Astrocyte (in vitro differentiated cells and primary cell): Measurements from ENCODE around the gene POGLUT3. TPM values are rescaled to one million over a fixed set of nuclear protein-coding genes. Genes with fewer than 3 reads are reported as not detected.

ENCODE experiments used
- DNase-seq: peaks from one replicate; pipeline ENCODE4 v3.0.0-alpha.2; 2010; ENCODE audit warnings: low read depth
- FAIRE-seq: peaks from 2 replicates; lab custom pipeline; 2011; peaks lifted over from hg19 to GRCh38; lab: Jason Lieb, UNC
- H2AFZ ChIP-seq: 2 replicates; pipeline ENCODE4 v1.6.0; 2012; ENCODE audit warnings: low read depth, low read length, inconsistent platforms
- H3K27ac ChIP-seq: 2 replicates; pipeline ENCODE4 v1.5.1; 2011; ENCODE audit warnings: low read depth, low read length, inconsistent platforms
- H3K27me3 ChIP-seq: 2 replicates; pipeline ENCODE4 v1.6.0; 2011; ENCODE audit warnings: low read length, inconsistent platforms; ENCODE audit not compliant: insufficient read depth
- H3K36me3 ChIP-seq: 2 replicates; pipeline ENCODE4 v1.5.1; 2011; ENCODE audit warnings: low read length, inconsistent platforms; ENCODE audit not compliant: insufficient read depth
- H3K4me1 ChIP-seq: 2 replicates; pipeline ENCODE4 v1.5.1; 2011; ENCODE audit warnings: low read length, inconsistent platforms; ENCODE audit not compliant: insufficient read depth
- H3K4me2 ChIP-seq: 2 replicates; pipeline ENCODE4 v1.6.0; 2012; ENCODE audit warnings: low read length, inconsistent platforms
- H3K4me3 ChIP-seq: 2 replicates; pipeline ENCODE4 v1.5.1; 2011; ENCODE audit warnings: low read depth, mild to moderate bottlenecking, low read length, inconsistent platforms; ENCODE audit not compliant: insufficient read depth
- H3K79me2 ChIP-seq: 2 replicates; pipeline ENCODE4 v1.6.0; 2012; ENCODE audit warnings: mild to moderate bottlenecking, low read length, inconsistent platforms; ENCODE audit not compliant: insufficient read depth
- H3K9ac ChIP-seq: 2 replicates; pipeline ENCODE4 v1.6.0; 2012; ENCODE audit warnings: mild to moderate bottlenecking, low read length, inconsistent platforms
- H3K9me3 ChIP-seq: 2 replicates; pipeline ENCODE4 v1.5.1; 2012; ENCODE audit warnings: low read depth, mild to moderate bottlenecking, low read length, inconsistent platforms; ENCODE audit not compliant: insufficient read depth
- H4K20me1 ChIP-seq: 2 replicates; pipeline ENCODE4 v1.6.0; 2012; ENCODE audit warnings: low read length, inconsistent platforms; ENCODE audit not compliant: insufficient read depth
- H3K27ac Mint-ChIP-seq: one replicate; pipeline ENCODE4 v1.8.0; 2021; ENCODE audit warnings: mild to moderate bottlenecking, mixed read lengths; ENCODE audit not compliant: unreplicated experiment
- H3K27me3 Mint-ChIP-seq: one replicate; pipeline ENCODE4 v1.8.0; 2021; ENCODE audit warnings: low read depth, mixed read lengths; ENCODE audit not compliant: unreplicated experiment
- H3K36me3 Mint-ChIP-seq: one replicate; pipeline ENCODE4 v1.8.0; 2021; ENCODE audit warnings: low read depth, mixed read lengths; ENCODE audit not compliant: unreplicated experiment
- H3K4me1 Mint-ChIP-seq: one replicate; pipeline ENCODE4 v1.8.0; 2021; ENCODE audit warnings: low read depth, mixed read lengths; ENCODE audit not compliant: unreplicated experiment
- H3K4me3 Mint-ChIP-seq: one replicate; pipeline ENCODE4 v1.8.0; 2021; ENCODE audit warnings: mild to moderate bottlenecking, moderate library complexity, mixed read lengths; ENCODE audit not compliant: unreplicated experiment
- H3K9me3 Mint-ChIP-seq: one replicate; pipeline ENCODE4 v1.8.0; 2021; ENCODE audit warnings: mild to moderate bottlenecking, mixed read lengths; ENCODE audit not compliant: unreplicated experiment
- CTCF ChIP-seq: IDR thresholded peaks from 2 replicates; pipeline ENCODE4 v1.5.1; 2011; ENCODE audit warnings: low read depth, mild to moderate bottlenecking, inconsistent platforms, low read length, moderate library complexity; ENCODE audit not compliant: insufficient read depth
- EZH2 ChIP-seq: IDR thresholded peaks from 2 replicates; pipeline ENCODE4 v1.6.1; 2012; ENCODE audit warnings: mild to moderate bottlenecking, low read length, inconsistent platforms; ENCODE audit not compliant: insufficient read depth
- total RNA-seq: library from RNA; stranded (reverse); gene quantifications from 2 replicates; pipeline ENCODE4 v1.2.1, GENCODE V29; 2021

POGLUT3 gene
- total RNA-seq, 1 donor from 2014 or later: 18.5 TPM

DNA sequence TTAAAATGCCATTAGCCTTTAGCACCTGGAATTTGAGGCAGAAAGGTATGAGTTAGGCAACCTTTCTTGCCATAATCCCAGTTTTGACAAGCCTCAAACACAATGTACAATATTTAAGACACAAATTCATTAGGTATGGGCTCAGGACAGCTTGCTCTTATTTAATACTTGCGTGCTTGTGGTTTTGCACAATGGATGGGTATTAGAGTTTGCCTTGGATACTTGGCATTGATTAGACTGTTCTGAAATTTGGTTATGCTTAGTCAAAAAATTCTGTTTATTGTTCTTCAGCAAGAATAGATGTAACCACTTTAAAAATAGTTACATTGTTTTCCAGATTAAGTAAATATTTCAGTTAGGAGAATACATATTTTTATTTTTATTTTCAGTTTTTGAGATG, 25.5 kb downstream of the POGLUT3 start:
- H3K4me1 ChIP-seq: peaks cover 1% of the 10 kb centered on the region
- Mint-ChIP-seq H3K27ac (no peak overlapping the region), H3K9me3 (no peaks in the 10 kb centered on the region), H3K4me1 (no peaks in the 10 kb centered on the region), H3K4me3 (no peak overlapping the region), H3K27me3 (no peaks in the 10 kb centered on the region), H3K36me3 (no peaks in the 10 kb centered on the region)
- no peaks in the 10 kb centered on the region for H3K27me3 ChIP-seq
- H3K9me3 ChIP-seq: no peaks in the 10 kb centered on the region
- H3K79me2 ChIP-seq: no peaks in the 10 kb centered on the region
- peaks cover 18% of the 10 kb centered on the region for H3K36me3 ChIP-seq
- no peak overlapping the region for H3K9ac ChIP-seq
- no peak overlapping the region for H3K4me2 ChIP-seq
- H2AFZ ChIP-seq: no peak overlapping the region
- no peak overlapping the region for H3K27ac ChIP-seq
- TF ChIP-seq CTCF (no peak), EZH2 (no peak)
- FAIRE-seq (no peak), DNase-seq (no peak)
- no peak overlapping the region for H3K4me3 ChIP-seq
- no peaks in the 10 kb centered on the region for H4K20me1 ChIP-seq

DNA sequence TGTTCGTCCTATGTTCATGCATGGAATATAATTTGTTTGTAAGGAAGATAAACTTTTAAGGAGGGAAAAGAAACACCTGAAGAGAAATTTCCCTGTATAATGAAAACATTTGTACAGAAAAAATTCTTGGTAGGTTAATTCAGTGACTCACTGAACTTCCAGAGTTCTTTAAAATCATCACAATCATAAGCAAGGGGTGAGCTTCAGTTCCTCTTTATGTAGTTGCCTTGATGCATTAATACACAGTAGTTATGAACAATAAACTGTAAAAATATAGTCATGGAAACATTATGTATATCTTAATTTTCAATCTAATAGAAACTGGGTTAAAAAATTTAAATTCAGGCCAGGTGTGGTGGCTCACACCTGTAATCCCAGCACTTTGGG, 29.7 kb downstream of the POGLUT3 start:
- no peak for FAIRE-seq
- H3K4me2 ChIP-seq: no peak overlapping the region

More for the DNA sequence above, 29.7 kb downstream of the POGLUT3 start:
- Mint-ChIP-seq H3K4me1 (peaks cover 3% of the 10 kb centered on the region), H3K27ac (no peak overlapping the region), H3K4me3 (no peak overlapping the region), H3K36me3 (no peaks in the 10 kb centered on the region), H3K9me3 (no peaks in the 10 kb centered on the region), H3K27me3 (no peaks in the 10 kb centered on the region)
- Histone ChIP-seq H2AFZ (no peak overlapping the region), H3K79me2 (no peaks in the 10 kb centered on the region), H3K27me3 (no peaks in the 10 kb centered on the region), H3K27ac (no peak overlapping the region), H3K9ac (no peak overlapping the region), H3K9me3 (no peaks in the 10 kb centered on the region), H3K4me3 (no peak overlapping the region), H3K4me1 (peaks cover 3% of the 10 kb centered on the region), H4K20me1 (no peaks in the 10 kb centered on the region), H3K36me3 (peaks cover 4% of the 10 kb centered on the region)
- no peak for DNase-seq
- no peak for TF ChIP-seq CTCF
- TF ChIP-seq EZH2: no peak
